Esophagus muscularis mucosa (tissue), 4 donors: ENCODE measurements around the gene ST7. TPM values are rescaled to one million over a fixed set of nuclear protein-coding genes. Genes with fewer than 3 reads are reported as not detected.

Experiments
- DNase-seq: peaks from one replicate; pipeline ENCODE4 v3.0.0-alpha.2; 2017; ENCODE audit errors: extremely low spot score
- H3K27ac ChIP-seq, 4 donors: fragments of 200-600 bp; sonication (generic); replicated peaks in 1 of 4; 1 replicate in 3 of 4; 2 replicates in 1 of 4; pipeline ENCODE4 v1.5.1; 2016 to 2019; ENCODE audit warnings: mild to moderate bottlenecking in 1 of 4
- H3K27me3 ChIP-seq, 4 donors: fragments of 200-600 bp; sonication (generic); one replicate each; pipeline versions ENCODE4 v1.5.1 to v1.6.0; 2016 to 2019
- H3K36me3 ChIP-seq, 4 donors: fragments of 200-600 bp; sonication (generic); one replicate each; pipeline ENCODE4 v1.5.1; 2016 to 2019
- H3K4me1 ChIP-seq, 4 donors: fragments of 200-600 bp; sonication (generic); one replicate each; pipeline ENCODE4 v1.5.1; 2016 to 2019
- H3K4me3 ChIP-seq, 4 donors: fragments of 200-600 bp; sonication (generic); 1 replicate in 2 of 4; 2 replicates in 2 of 4; pipeline ENCODE4 v1.5.1; 2016 to 2019; ENCODE audit warnings: mild to moderate bottlenecking in 4 of 4, moderate library complexity in 1 of 4
- H3K9me3 ChIP-seq, 4 donors: fragments of 200-600 bp; sonication (generic); 1 replicate in 3 of 4; 2 replicates in 1 of 4; pipeline ENCODE4 v1.5.1; 2016 to 2019
- EP300 ChIP-seq: sonication (generic); formaldehyde crosslinking; IDR thresholded peaks from one replicate; pipeline ENCODE4 v1.6.1; 2017; ENCODE audit warnings: antibody characterized with exemption
- POLR2A ChIP-seq: fragments of 450-650 bp; IDR thresholded peaks from one replicate; pipeline ENCODE4 v1.6.1; 2017; ENCODE audit warnings: antibody characterized with exemption, moderate library complexity, mild to moderate bottlenecking, low read depth
- POLR2AphosphoS5 ChIP-seq, 2 donors: sonication (generic); formaldehyde crosslinking; IDR thresholded peaks; one replicate each; pipeline ENCODE4 v1.6.1; 2017; ENCODE audit warnings: antibody characterized with exemption in 2 of 2
- WGBS: methylation state at CpG from one replicate; pipeline ENCODE4 v1.1.5; 2018; 5-methylcytosine and 5-hydroxymethylcytosine counted together
- intact Hi-C: fragments of 100-400 bp; cut with DNase I; formaldehyde crosslinking; loops from one replicate; pipeline ENCODE4 v1.15.1; 2023
- total RNA-seq, 4 donors: library from RNA; depleted of rRNA; stranded (reverse); fragments of >200 nt; gene quantifications; one replicate each; pipeline versions ENCODE4 v1.1.0 to v1.2.1, GENCODE V29; 2016
- TF ChIP-seq, protein P1 (sequence below), 3 experiments: fragments of 200-600 bp in 2 of 3; fragments of 450-650 bp in 1 of 3; sonication (generic) in 2 of 3; IDR thresholded peaks; one replicate each; pipeline ENCODE4 v1.5.1; 2017 to 2019; ENCODE audit warnings: antibody characterized with exemption in 3 of 3, mild to moderate bottlenecking in 2 of 3, moderate library complexity in 1 of 3

Gene ST7
- total RNA-seq, 4 donors from 2014 or later: 16.9 to 22.0 (median 18.2) TPM

- DNase-seq: no peak
- no peak overlapping the region for H3K4me3 ChIP-seq
- no peaks in the 10 kb centered on the region for H3K9me3 ChIP-seq
- intact Hi-C loops: no loop called here
- no peak overlapping the region for H3K27ac ChIP-seq
- TF ChIP-seq POLR2AphosphoS5 (IDR thresholded peaks at IDR 0.05): no peak
- TF ChIP-seq, protein P1, sequence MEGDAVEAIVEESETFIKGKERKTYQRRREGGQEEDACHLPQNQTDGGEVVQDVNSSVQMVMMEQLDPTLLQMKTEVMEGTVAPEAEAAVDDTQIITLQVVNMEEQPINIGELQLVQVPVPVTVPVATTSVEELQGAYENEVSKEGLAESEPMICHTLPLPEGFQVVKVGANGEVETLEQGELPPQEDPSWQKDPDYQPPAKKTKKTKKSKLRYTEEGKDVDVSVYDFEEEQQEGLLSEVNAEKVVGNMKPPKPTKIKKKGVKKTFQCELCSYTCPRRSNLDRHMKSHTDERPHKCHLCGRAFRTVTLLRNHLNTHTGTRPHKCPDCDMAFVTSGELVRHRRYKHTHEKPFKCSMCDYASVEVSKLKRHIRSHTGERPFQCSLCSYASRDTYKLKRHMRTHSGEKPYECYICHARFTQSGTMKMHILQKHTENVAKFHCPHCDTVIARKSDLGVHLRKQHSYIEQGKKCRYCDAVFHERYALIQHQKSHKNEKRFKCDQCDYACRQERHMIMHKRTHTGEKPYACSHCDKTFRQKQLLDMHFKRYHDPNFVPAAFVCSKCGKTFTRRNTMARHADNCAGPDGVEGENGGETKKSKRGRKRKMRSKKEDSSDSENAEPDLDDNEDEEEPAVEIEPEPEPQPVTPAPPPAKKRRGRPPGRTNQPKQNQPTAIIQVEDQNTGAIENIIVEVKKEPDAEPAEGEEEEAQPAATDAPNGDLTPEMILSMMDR (IDR thresholded peaks at IDR 0.05): no peak
- no peak for TF ChIP-seq EP300
- H3K27me3 ChIP-seq: no peaks in the 10 kb centered on the region
- no peaks in the 10 kb centered on the region for H3K36me3 ChIP-seq
- H3K4me1 ChIP-seq: peaks cover 0 to 8% (median 4%) of the 10 kb centered on the region in 4 donors
- WGBS: 93% methylated on average over 5 of the region's 5 CpGs
Measured at GRCh38 chr7:117097860-117098259, 144.6 kb downstream of the ST7 start.

- intact Hi-C loops: no loop called here
- peaks cover 0 to 8% (median 4%) of the 10 kb centered on the region in 4 donors for H3K4me1 ChIP-seq
- no peak overlapping the region for H3K4me3 ChIP-seq
- WGBS: 23% methylated on average over 1 of the region's 1 CpG
- DNase-seq: no peak
- no peaks in the 10 kb centered on the region for H3K9me3 ChIP-seq
- H3K36me3 ChIP-seq: no peaks in the 10 kb centered on the region
- no peak overlapping the region for H3K27ac ChIP-seq
- no peak for TF ChIP-seq POLR2AphosphoS5 (IDR thresholded peaks at IDR 0.05)
- TF ChIP-seq POLR2A: no peak
- TF ChIP-seq, protein P1 (IDR thresholded peaks at IDR 0.05): no peak
- TF ChIP-seq EP300: no peak
- H3K27me3 ChIP-seq: no peaks in the 10 kb centered on the region
Measured at GRCh38 chr7:117098457-117098856, 145.2 kb downstream of the ST7 start.

- WGBS: 89% methylated on average over 2 of the region's 2 CpGs
- intact Hi-C loops: no loop called here
Measured at GRCh38 chr7:117101026-117101425, 147.7 kb downstream of the ST7 start.

DNA sequence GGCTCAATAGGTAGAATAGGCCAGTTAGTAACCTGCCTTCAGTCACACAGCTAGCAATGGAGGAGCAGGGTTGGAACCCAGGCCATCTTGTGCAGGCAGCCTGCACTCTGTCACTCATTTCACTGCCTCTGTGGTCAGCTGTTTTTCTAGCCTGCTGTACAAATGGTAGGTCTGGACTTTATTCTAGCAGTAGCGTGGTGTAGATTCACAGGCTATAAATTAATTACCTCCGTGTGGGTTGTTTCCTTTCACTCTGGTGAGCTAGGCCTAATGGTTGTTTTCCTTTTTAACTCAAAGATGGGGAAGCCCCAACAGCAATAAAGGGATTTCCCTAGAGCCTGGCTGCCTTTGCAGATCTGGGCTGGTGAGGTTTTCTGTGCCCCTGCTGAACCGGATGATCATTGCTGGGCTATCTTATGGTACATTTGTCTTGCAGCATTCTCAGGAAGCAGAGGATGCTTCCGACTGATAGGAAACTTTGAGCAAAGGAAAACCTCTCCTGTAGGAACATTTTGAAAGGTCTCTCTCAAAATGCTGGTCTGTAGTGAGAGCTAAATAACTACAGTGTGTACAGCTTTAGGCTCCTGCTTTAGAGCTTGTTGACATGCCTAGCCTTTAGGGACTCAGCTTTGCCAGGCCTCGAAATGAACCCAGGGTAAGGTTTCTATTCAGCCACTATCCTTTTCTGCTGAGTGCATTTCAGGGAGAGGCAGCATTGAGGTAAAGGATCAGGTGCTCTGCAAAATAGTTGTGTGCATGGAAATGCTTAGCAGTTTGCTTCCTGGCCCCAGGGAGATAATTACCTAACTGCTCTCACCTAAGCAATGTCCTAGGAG, 157.4 kb downstream of the ST7 start:
- intact Hi-C loops: no loop called here
- DNase-seq: no peak
- H3K4me1 ChIP-seq: peaks cover 4 to 19% (median 10%) of the 10 kb centered on the region in 4 donors
- 77% methylated on average over 5 of the region's 5 CpGs for WGBS
- no peak overlapping the region for H3K4me3 ChIP-seq
- no peaks in the 10 kb centered on the region for H3K9me3 ChIP-seq
- H3K36me3 ChIP-seq: no peaks in the 10 kb centered on the region
- H3K27me3 ChIP-seq: no peaks in the 10 kb centered on the region
- no peak overlapping the region for H3K27ac ChIP-seq
- no peak for TF ChIP-seq POLR2AphosphoS5 (IDR thresholded peaks at IDR 0.05)
- TF ChIP-seq POLR2A: no peak
- no peak for TF ChIP-seq EP300
- TF ChIP-seq, protein P1 (IDR thresholded peaks at IDR 0.05): no peak

More at GRCh38 chr7:117101026-117101425, 147.7 kb downstream of the ST7 start:
- Histone ChIP-seq H3K4me1 (peaks cover 0 to 17% (median 12%) of the 10 kb centered on the region in 4 donors), H3K27me3 (no peaks in the 10 kb centered on the region), H3K9me3 (no peaks in the 10 kb centered on the region), H3K4me3 (no peak overlapping the region), H3K27ac (no peak overlapping the region), H3K36me3 (no peaks in the 10 kb centered on the region)
- TF ChIP-seq, protein P1 (IDR thresholded peaks at IDR 0.05): no peak
- TF ChIP-seq POLR2AphosphoS5 (IDR thresholded peaks at IDR 0.05) (no peak), POLR2A (no peak), EP300 (no peak)
- no peak for DNase-seq
